CD4-positive, alpha-beta T cell treated with Interleukin-17A for 1 hour (primary cell): ENCODE data around the gene RCOR3.
"Not testable (repeated sequence)": the region's sequence is repeated elsewhere in the genome, so short reads cannot be mapped to it uniquely, and the experiment has no call there.

Experiments
- DNase-seq: peaks from one replicate; pipeline ENCODE4 v3.0.0-alpha.2; 2020

The RCOR3 gene

DNA sequence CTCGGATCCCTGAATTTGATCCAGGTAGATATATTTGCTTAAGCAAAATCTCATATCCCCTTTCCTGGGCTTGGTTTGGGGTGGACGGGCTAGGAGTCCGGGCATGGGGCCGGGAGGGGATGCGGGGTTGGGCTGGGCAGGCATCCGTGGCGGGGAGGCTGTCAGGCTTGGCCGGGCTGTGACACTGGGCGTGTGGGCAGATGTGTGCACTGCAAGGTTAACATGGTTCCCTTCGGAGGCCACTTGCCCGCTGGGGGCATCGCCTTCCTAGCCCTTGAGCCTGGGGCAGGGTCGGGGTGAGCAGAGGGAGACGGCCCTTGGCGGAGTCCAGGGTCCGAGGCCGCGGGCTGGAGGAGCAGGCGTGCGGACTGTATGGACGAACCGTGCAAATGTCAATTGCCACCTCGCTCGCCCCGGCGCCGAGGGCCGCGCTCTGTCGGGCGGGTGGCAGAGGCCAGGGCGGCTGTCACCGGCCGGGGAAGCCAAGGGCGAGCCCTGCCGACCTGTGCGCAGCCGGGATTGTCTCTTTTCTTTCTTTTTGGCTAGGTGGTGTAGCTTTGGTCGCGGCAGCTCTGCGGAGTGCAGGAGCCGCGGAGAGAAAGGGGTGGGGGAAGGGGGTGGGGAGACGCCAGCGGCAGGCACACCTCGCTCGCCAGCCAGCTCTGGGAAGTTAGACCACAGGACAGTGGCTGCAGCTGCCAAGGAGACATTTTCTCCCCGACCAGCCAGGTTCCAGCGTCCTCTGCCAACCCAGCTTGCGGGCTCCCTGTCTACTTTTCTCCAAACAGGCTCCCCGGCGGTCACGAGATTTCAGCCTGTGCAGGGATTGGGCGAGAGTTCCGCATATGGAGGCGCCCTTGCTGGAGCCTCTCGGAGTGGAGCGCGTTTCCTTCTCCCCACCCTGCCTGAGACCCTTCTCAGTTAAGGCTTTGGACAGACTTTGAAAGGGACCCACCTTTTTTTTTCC, 1.3 kb downstream of the RCOR3 start:
- DNase-seq: peak; percentile 68

- no peak for DNase-seq
Observed at GRCh38 chr1:211261229-211261628, 2.1 kb downstream of the RCOR3 start.

DNA sequence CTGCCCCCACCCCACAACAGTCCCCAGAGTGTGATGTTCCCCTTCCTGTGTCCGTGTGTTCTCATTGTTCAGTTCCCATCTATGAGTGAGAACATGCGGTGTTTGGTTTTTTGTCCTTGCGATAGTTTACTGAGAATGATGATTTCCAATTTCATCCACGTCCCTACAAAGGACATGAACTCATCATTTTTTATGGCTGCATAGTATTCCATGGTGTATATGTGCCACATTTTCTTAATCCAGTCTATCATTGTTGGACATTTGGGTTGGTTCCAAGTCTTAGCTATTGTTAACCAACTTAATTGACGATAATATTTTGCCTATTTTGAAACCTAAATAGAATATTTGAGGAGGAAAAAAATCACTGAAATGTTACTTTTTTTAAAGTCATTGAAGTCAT, 3.9 kb downstream of the RCOR3 start:
- not testable (repeated sequence) for DNase-seq

DNA sequence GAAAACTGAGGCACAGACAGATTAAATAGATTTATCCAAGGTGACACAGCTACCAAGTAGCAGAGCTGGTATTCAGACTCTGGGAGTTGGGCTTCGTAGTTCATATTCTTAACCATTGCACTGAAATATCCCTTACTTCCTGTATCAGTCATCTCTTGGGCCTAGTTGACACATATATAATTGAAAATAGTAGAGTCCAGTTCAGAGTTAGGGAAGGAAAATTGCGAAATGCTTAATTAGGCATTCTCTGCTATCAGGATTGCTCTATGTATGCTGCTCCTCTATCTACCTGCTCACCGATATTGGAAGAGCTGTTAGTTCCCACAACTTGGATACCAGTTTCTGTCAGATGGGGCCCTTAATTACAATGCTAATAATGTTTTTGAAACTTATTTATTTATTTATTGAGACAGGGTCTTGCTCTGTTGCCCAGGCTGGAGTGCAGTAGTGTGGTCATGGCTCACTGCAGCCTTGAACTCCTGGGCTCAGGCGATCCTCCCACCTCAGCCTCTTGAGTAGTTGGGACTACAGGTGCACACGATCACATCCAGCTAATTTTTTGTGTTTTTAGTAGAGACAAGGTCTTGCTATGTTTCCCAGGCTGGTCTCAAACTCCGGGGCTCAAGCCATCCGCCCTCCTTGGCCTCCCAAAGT, 8.2 kb downstream of the RCOR3 start:
- DNase-seq: no peak

DNA sequence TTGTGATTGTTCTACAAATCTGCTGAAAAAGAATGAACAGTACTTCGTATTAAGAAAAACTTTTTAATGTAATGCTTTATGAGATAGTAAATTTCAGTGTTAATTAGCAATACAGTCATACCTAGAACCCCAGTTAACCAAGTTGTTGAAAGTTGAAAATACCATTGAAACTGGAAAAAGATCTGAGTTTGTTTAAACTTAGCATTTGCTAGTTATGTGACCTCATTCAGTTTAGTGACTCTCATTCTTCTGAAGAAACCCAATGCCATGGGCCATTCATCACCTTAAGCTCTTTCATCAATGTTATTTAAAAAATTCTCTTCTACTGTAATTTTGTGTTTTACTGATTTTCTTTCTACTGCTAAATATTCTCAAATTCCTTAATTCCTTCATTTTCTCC, 20.2 kb downstream of the RCOR3 start:
- no peak for DNase-seq

- DNase-seq: no peak
Observed at GRCh38 chr1:211280910-211281309, 21.7 kb downstream of the RCOR3 start.

GRCh38 chr1:211281320-211282022, 22.3 kb downstream of the RCOR3 start:
- no peak for DNase-seq

- DNase-seq: no peak
Observed at GRCh38 chr1:211282023-211282373, 22.8 kb downstream of the RCOR3 start.

GRCh38 chr1:211285196-211285595, 26.0 kb downstream of the RCOR3 start:
- no peak for DNase-seq

- DNase-seq: no peak
Observed at GRCh38 chr1:211287218-211287617, 28.1 kb downstream of the RCOR3 start.

DNA sequence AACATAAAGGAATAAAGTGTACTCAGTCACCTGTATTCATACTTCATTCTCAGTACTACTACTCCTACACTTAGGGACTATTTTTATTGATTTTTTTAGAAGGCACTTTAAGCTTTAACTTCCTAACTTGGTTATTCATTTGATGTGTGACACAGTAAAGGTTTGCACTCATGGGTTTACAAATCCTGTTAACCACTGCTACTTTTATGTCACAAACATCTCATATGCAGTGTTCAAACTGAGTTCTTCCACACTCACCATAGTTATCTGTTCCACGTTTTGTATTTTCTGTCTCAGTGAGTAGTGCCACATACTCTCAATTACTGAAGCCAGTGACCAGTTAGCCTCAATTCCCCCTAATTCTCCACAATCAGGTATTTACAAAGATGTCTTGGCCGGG, 33.2 kb downstream of the RCOR3 start:
- DNase-seq: no peak

DNA sequence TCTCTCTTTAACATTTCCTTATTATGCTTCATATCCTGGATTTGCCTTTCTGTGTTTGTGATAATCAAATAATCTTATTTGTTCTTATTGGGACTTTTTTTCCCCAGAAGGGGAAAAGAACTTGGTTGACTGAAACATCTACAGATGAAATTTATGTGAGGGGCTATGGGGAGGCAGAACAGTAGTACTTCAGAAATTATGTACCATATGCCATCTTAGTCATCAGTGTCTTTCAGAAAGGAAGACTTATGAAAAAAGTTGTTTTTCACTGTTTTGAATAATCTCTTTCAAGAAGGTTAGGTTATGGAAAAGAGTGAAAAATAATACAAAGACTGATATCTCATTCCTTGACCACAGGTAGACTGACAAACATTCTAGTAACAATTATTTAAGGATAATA, 37.2 kb downstream of the RCOR3 start:
- no peak for DNase-seq

- no peak for DNase-seq
Observed at GRCh38 chr1:211305044-211305443, 45.9 kb downstream of the RCOR3 start.

- DNase-seq: no peak
Observed at GRCh38 chr1:211309617-211310016, 50.5 kb downstream of the RCOR3 start.

DNA sequence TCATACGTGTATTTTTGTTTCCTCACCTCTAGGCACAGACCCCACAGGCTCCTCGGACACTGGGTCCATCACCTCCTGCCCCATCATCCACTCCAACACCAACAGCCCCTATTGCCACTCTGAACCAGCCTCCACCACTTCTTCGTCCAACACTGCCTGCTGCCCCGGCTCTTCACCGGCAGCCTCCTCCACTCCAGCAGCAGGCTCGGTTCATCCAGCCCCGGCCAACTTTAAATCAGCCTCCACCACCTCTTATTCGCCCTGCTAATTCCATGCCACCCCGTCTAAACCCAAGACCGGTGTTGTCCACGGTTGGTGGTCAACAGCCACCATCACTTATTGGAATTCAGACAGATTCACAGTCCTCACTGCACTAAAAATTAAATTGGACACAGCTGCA, 54.2 kb downstream of the RCOR3 start:
- DNase-seq: no peak

- DNase-seq: no peak
Observed at GRCh38 chr1:211318576-211319280, 59.6 kb downstream of the RCOR3 start.

DNA sequence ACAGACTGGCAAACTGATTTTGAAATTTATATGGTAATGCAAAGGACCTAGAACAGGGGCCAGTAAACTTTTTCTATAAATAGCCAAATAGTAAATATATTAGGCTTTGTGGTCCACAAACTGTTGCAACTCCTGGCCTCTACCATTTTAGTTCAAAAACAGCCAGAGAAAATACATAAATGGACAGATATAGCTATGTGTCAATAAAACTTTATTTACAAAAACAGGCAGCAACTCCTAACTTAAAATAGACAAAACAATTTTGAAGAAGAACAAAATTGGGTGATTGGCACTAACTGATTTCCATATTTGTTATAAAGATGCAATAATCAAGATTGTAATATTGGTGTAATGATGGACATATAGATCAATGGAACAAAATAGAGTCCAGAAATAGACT, 60.7 kb downstream of the RCOR3 start:
- no peak for DNase-seq

- DNase-seq: peak; percentile 16
Observed at GRCh38 chr1:211320980-211321379, 61.8 kb downstream of the RCOR3 start.

- DNase-seq: not testable (repeated sequence)
Observed at GRCh38 chr1:211321646-211322045, 62.5 kb downstream of the RCOR3 start.

GRCh38 chr1:211323156-211324063, 64.2 kb downstream of the RCOR3 start:
- DNase-seq: peak; percentile 80

DNA sequence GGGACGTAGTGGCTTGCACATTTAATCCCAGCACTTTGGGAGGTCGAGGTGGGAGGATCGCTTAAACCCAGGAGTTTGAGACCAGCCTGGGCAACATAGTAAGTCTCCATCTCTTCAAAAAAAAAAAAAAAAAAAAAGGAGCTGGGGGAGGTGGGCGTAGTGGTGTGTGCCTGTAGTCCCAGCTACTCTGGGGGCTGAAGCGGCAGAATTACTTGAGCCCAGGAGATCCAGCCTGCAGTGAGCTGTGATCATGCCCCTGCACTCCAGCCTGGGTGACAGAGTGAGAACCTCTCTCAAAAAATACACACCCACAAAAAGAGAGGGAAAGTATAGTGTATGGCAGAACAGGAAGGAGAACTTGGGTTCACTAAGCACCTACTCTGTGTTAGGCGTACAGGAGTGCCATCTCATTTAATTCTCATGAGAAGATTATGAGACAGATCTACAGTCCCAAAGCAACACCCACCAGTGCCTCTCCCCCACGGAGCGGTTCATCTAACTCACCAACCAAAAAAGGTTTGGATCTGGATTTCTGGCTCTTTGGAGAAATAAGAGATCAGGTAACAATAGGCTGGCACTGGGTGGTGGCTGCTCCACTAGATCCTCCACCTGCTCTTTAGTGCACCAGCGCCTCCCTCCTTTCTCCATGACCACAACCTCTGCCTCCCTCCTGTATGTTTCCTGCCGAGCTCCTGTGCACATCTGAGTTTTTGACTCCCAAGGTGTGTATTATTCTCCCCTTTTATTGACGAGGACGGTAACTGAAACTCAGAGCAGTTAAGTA, 66.0 kb downstream of the RCOR3 start:
- DNase-seq: no peak
